GM19240 (cell line): ENCODE results near the gene TGIF1.

Source experiments
- DNase-seq: peaks from one replicate; pipeline ENCODE4 v3.0.0; 2011; ENCODE audit warnings: low spot score; ENCODE audit not compliant: insufficient read length

The TGIF1 gene

GRCh38 chr18:3480827-3481573, 31.0 kb downstream of the TGIF1 start:
- DNase-seq: no peak

- DNase-seq: no peak
These were observed 31.8 kb downstream of the TGIF1 start for GRCh38 chr18:3481696-3482210.

- no peak for DNase-seq
These were observed 32.3 kb downstream of the TGIF1 start for GRCh38 chr18:3482258-3482657.

- no peak for DNase-seq
These were observed 35.5 kb downstream of the TGIF1 start for GRCh38 chr18:3485153-3486149.

- DNase-seq: no peak
These were observed 36.5 kb downstream of the TGIF1 start for GRCh38 chr18:3486512-3486911.

GRCh38 chr18:3489462-3489861, 39.5 kb downstream of the TGIF1 start:
- DNase-seq: no peak

- no peak for DNase-seq
These were observed 42.1 kb downstream of the TGIF1 start for GRCh38 chr18:3491981-3492555.

GRCh38 chr18:3492721-3493120, 42.7 kb downstream of the TGIF1 start:
- no peak for DNase-seq

GRCh38 chr18:3493501-3494244, 43.7 kb downstream of the TGIF1 start:
- DNase-seq: no peak

GRCh38 chr18:3494245-3494526, 44.2 kb downstream of the TGIF1 start:
- no peak for DNase-seq

- DNase-seq: no peak
These were observed 44.6 kb downstream of the TGIF1 start for GRCh38 chr18:3494569-3494968.

GRCh38 chr18:3495691-3496430, 45.9 kb downstream of the TGIF1 start:
- no peak for DNase-seq

- DNase-seq: no peak
These were observed 48.9 kb downstream of the TGIF1 start for GRCh38 chr18:3498698-3499471.

GRCh38 chr18:3499501-3499900, 49.5 kb downstream of the TGIF1 start:
- no peak for DNase-seq

GRCh38 chr18:3500016-3500415, 50.0 kb downstream of the TGIF1 start:
- DNase-seq: no peak

- no peak for DNase-seq
These were observed 52.7 kb downstream of the TGIF1 start for GRCh38 chr18:3502650-3503049.

- no peak for DNase-seq
These were observed 54.7 kb downstream of the TGIF1 start for GRCh38 chr18:3504637-3505036.

GRCh38 chr18:3508576-3509549, 58.9 kb downstream of the TGIF1 start:
- DNase-seq: no peak
